22Rv1 (cell line): Measurements from ENCODE around the gene SLC35D3.

ENCODE experiments used
- CTCF ChIP-seq: fragments of 450-650 bp; IDR thresholded peaks from 2 replicates; pipeline ENCODE4 v1.5.1; 2017; ENCODE audit warnings: mild to moderate bottlenecking
- ZFX ChIP-seq: fragments of 450-650 bp; IDR thresholded peaks from 2 replicates; pipeline ENCODE4 v1.6.1; 2017; ENCODE audit warnings: antibody characterized with exemption, borderline replicate concordance

DNA sequence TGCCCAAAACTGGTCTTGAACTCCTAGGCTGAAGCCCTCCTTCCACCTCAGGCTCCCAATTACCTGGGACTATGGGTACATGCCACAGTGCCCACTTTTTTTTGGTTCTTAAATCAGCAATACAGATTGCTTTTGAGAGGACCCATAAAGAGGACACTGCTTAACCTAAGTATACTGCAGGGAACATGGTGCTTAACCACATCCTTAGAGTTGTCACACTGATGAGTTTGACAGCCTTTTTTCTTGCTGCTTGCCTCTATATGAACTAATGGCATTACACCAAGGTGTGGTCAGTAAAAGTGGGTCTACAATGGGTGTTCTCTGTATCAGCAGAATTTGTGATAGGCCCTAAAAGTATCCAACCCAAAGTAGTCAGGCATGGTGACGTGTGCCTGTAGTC, 7.2 kb upstream of the SLC35D3 start:
- TF ChIP-seq CTCF (no peak), ZFX (no peak)
